KMS-11 (cell line): Measurements from ENCODE around the gene RBM8A.

Experiments
- H2AFZ ChIP-seq: fragments of 200-600 bp; sonication (generic); 2 replicates; pipeline ENCODE4 v1.6.1; 2016; ENCODE audit warnings: antibody characterized with exemption, mixed run types, low read depth
- H3K27ac ChIP-seq: fragments of 200-600 bp; sonication (generic); 2 replicates; pipeline ENCODE4 v1.6.1; 2016; ENCODE audit warnings: mild to moderate bottlenecking, mixed run types
- H3K27me3 ChIP-seq: fragments of 200-600 bp; sonication (generic); 2 replicates; pipeline ENCODE4 v1.6.1; 2017; ENCODE audit warnings: mild to moderate bottlenecking, low read depth, mixed run types, moderate library complexity; ENCODE audit not compliant: insufficient read depth
- H3K36me3 ChIP-seq: fragments of 200-600 bp; sonication (generic); 2 replicates; pipeline ENCODE4 v1.6.1; 2017; ENCODE audit warnings: mild to moderate bottlenecking, mixed run types; ENCODE audit not compliant: insufficient read depth
- H3K4me1 ChIP-seq: fragments of 200-600 bp; sonication (generic); 2 replicates; pipeline ENCODE4 v1.6.1; 2016; ENCODE audit warnings: mild to moderate bottlenecking, low read depth, mixed run types; ENCODE audit not compliant: poor library complexity, severe bottlenecking
- H3K4me2 ChIP-seq: fragments of 200-600 bp; sonication (generic); 2 replicates; pipeline ENCODE4 v1.7.0; 2016; ENCODE audit warnings: mild to moderate bottlenecking, mixed run types
- H3K4me3 ChIP-seq: fragments of 200-600 bp; sonication (generic); IDR thresholded peaks from 2 replicates; pipeline ENCODE4 v1.6.1; 2017; ENCODE audit warnings: low read depth, low read length, mixed read lengths; ENCODE audit not compliant: insufficient read depth
- H3K79me2 ChIP-seq: fragments of 200-600 bp; sonication (generic); 2 replicates; pipeline ENCODE4 v1.6.1; 2016; ENCODE audit warnings: low read depth, mixed run types; ENCODE audit not compliant: insufficient read depth
- H3K9ac ChIP-seq: fragments of 200-600 bp; sonication (generic); 2 replicates; pipeline ENCODE4 v1.6.1; 2016; ENCODE audit warnings: mild to moderate bottlenecking, mixed run types
- H4K20me1 ChIP-seq: fragments of 200-600 bp; sonication (generic); 2 replicates; pipeline ENCODE4 v1.6.1; 2016; ENCODE audit warnings: mild to moderate bottlenecking, mixed run types; ENCODE audit not compliant: insufficient read depth
- CTCF ChIP-seq: fragments of 200-600 bp; sonication (generic); conservative IDR thresholded peaks from 2 replicates; pipeline ENCODE4 v1.6.1; 2017; ENCODE audit warnings: low read depth, mild to moderate bottlenecking, antibody characterized with exemption, low read length, moderate library complexity, mixed read lengths

Gene RBM8A

GRCh38 chr1:145874646-145875045 is 52.6 kb downstream of the RBM8A start:
- Histone ChIP-seq H3K27me3 (peaks cover 9% of the 10 kb centered on the region; the same call in 1 of the 2 replicates), H2AFZ (no peak overlapping the region), H3K79me2 (no peaks in the 10 kb centered on the region), H3K27ac (no peak overlapping the region), H3K4me2 (no peak overlapping the region), H3K36me3 (no peaks in the 10 kb centered on the region), H3K4me1 (no peaks in the 10 kb centered on the region), H3K9ac (no peak overlapping the region), H3K4me3 (no peak overlapping the region), H4K20me1 (no peaks in the 10 kb centered on the region)
- TF ChIP-seq CTCF = no peak

- no peak overlapping the region for H3K4me2 ChIP-seq
- H3K36me3 ChIP-seq = no peaks in the 10 kb centered on the region
- H3K9ac ChIP-seq = no peak overlapping the region
- no peak overlapping the region for H3K4me3 ChIP-seq
- no peak overlapping the region for H2AFZ ChIP-seq
- no peak for TF ChIP-seq CTCF
- H3K4me1 ChIP-seq = no peaks in the 10 kb centered on the region
- no peaks in the 10 kb centered on the region for H4K20me1 ChIP-seq
- H3K79me2 ChIP-seq = no peaks in the 10 kb centered on the region
- peaks cover 9% of the 10 kb centered on the region; the same call in 1 of the 2 replicates for H3K27me3 ChIP-seq
- H3K27ac ChIP-seq = no peak overlapping the region
Measured at GRCh38 chr1:145871994-145872924, 55.0 kb downstream of the RBM8A start.
